Renal pelvis (tissue), 4 donors: ENCODE measurements around the gene MOCOS. TPM values are rescaled to one million over a fixed set of nuclear protein-coding genes. Genes with fewer than 3 reads are reported as not detected.

Experiments used
- DNase-seq: peaks from one replicate; pipeline ENCODE4 v3.0.0-alpha.2; 2013
- polyA plus RNA-seq, 3 donors: library from polyadenylated mRNA; unstranded; fragments of 120-200 nt; gene quantifications; one replicate each; pipeline ENCODE4 v1.2.1, GENCODE V29; 2013; ENCODE audit not compliant: insufficient read length in 3 of 3

MOCOS gene
- polyA plus RNA-seq, 3 donors = 1.2 to 1.7 (median 1.4) TPM

GRCh38 chr18:36271153-36271552 is 83.9 kb downstream of the MOCOS start:
- DNase-seq = no peak

- no peak for DNase-seq
Measured at GRCh38 chr18:36273347-36273746, 86.0 kb downstream of the MOCOS start.

- no peak for DNase-seq
Measured at GRCh38 chr18:36274083-36274715, 86.9 kb downstream of the MOCOS start.

GRCh38 chr18:36275561-36275960 is 88.3 kb downstream of the MOCOS start:
- no peak for DNase-seq

- no peak for DNase-seq
Measured at GRCh38 chr18:36279001-36279400, 91.7 kb downstream of the MOCOS start.

GRCh38 chr18:36281936-36282335 is 94.6 kb downstream of the MOCOS start:
- no peak for DNase-seq

- DNase-seq = no peak
Measured at GRCh38 chr18:36283448-36283847, 96.2 kb downstream of the MOCOS start.

- no peak for DNase-seq
Measured at GRCh38 chr18:36284268-36284667, 97.0 kb downstream of the MOCOS start.

GRCh38 chr18:36284671-36285295 is 97.5 kb downstream of the MOCOS start:
- no peak for DNase-seq

- no peak for DNase-seq
Measured at GRCh38 chr18:36287653-36288052, 100.4 kb downstream of the MOCOS start.

GRCh38 chr18:36288689-36289088 is 101.4 kb downstream of the MOCOS start:
- no peak for DNase-seq

GRCh38 chr18:36294031-36294430 is 106.7 kb downstream of the MOCOS start:
- no peak for DNase-seq

- DNase-seq = no peak
Measured at GRCh38 chr18:36295214-36295613, 107.9 kb downstream of the MOCOS start.

GRCh38 chr18:36295880-36296301 is 108.6 kb downstream of the MOCOS start:
- DNase-seq = no peak

GRCh38 chr18:36296650-36297416 is 109.5 kb downstream of the MOCOS start:
- no peak for DNase-seq

- no peak for DNase-seq
Measured at GRCh38 chr18:36297417-36298125, 110.3 kb downstream of the MOCOS start, which contains the start of gene FHOD3. Gene FHOD3 (plus strand): TSS chr18:36297713. CDS start chr18:36297836, 123 bp downstream.

GRCh38 chr18:36298126-36298741 is 110.9 kb downstream of the MOCOS start:
- DNase-seq = no peak

GRCh38 chr18:36299015-36299414 is 111.7 kb downstream of the MOCOS start:
- no peak for DNase-seq

- DNase-seq = no peak
Measured at GRCh38 chr18:36300211-36300610, 112.9 kb downstream of the MOCOS start.

- no peak for DNase-seq
Measured at GRCh38 chr18:36301884-36302283, 114.6 kb downstream of the MOCOS start.

GRCh38 chr18:36302676-36303075 is 115.4 kb downstream of the MOCOS start:
- no peak for DNase-seq
